ENCODE data around the gene APOD.
"Not testable (repeated sequence)": the region's sequence is repeated elsewhere in the genome, so short reads cannot be mapped to it uniquely, and the experiment has no call there.

APOD gene

GRCh38 chr3:195617784-195618659 lies 34.3 kb upstream of the APOD start:
- not testable (repeated sequence) for DNase-seq (ENCODE audit: low read depth, low spot score)

DNA sequence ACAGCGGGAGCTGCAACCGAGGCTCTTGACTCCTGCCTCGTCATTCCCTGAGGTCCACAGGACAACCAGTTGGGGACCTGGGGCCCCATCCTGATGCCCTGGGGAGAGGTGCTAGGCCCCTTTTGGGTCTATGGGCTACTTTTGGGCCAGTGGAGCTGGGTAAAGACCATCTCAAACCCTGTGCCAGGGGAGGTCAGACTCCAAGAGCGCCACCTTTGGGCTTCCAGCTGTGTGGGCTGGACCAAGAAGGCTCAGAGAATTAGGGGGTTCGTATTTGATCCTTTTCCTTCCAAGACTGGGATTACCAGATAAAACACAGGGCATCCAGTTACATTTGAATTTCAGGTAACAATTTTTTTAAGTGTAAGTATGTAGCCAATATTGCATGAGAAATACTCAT lies 33.4 kb upstream of the APOD start:
- DNase-seq (ENCODE audit: low read depth, low spot score), result not testable (repeated sequence)

- DNase-seq (ENCODE audit: low read depth, low spot score), result no peak
These were observed 32.9 kb upstream of the APOD start for GRCh38 chr3:195616681-195617080.

GRCh38 chr3:195615952-195616537 lies 32.3 kb upstream of the APOD start:
- DNase-seq (ENCODE audit: low read depth, low spot score), result not testable (repeated sequence)

- not testable (repeated sequence) for DNase-seq (ENCODE audit: low read depth, low spot score)
These were observed 31.1 kb upstream of the APOD start for GRCh38 chr3:195614672-195615504.

DNA sequence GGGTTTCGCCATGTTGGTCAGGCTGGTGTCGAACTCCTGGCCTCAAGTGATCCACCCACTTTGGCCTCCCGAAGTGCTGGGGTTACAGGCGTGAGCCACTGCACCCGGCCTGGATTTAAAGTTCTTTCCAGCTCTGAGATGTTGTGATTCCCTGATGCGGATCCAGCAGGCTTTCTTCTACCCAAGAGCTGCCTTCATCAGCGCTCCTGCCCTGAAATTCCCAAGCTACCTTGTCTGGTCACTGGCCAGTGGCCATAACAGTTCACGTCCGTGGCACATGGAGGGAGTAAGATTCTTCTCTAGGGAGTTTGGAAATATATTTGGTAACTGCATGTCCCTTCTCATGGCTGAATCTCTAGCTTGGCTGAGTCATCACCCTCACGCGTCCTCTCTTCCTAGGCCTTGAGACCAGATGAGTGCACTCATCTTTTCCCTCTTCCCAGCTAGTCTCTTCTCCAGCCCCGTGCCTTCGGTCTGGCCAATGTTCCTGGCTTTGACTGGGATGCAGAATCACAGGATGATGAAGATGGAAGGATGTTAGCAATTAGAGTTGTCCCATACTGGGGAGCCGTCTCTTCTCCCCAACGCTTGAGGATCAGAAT lies 29.8 kb upstream of the APOD start:
- DNase-seq (ENCODE audit: low read depth, low spot score), result no peak

- no peak for DNase-seq (ENCODE audit: low read depth, low spot score)
These were observed 28.5 kb upstream of the APOD start for GRCh38 chr3:195612075-195612800.

GRCh38 chr3:195609229-195609628 lies 25.5 kb upstream of the APOD start:
- DNase-seq (ENCODE audit: low read depth, low spot score), result no peak

GRCh38 chr3:195601785-195602184 lies 18.0 kb upstream of the APOD start:
- not testable (repeated sequence) for DNase-seq (ENCODE audit: low read depth, low spot score)

- DNase-seq (ENCODE audit: low read depth, low spot score), result no peak
These were observed 17.6 kb upstream of the APOD start for GRCh38 chr3:195601382-195601781.

DNA sequence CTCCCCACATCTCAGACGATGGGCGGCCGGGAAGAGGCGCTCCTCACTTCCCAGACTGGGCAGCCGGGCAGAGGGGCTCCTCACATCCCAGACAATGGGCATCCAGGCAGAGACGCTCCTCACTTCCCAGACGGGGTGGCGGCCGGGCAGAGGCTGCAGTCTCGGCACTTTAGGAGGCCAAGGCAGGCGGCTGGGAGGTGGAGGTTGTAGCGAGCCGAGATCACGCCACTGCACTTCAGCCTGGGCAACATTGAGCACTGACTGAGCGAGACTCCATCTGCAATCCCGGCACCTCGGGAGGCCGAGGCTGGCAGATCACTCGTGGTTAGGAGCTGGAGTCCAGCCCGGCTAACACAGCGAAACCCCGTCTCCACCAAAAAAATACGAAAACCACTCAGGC lies 16.2 kb upstream of the APOD start:
- DNase-seq (ENCODE audit: low read depth, low spot score), result not testable (repeated sequence)

DNA sequence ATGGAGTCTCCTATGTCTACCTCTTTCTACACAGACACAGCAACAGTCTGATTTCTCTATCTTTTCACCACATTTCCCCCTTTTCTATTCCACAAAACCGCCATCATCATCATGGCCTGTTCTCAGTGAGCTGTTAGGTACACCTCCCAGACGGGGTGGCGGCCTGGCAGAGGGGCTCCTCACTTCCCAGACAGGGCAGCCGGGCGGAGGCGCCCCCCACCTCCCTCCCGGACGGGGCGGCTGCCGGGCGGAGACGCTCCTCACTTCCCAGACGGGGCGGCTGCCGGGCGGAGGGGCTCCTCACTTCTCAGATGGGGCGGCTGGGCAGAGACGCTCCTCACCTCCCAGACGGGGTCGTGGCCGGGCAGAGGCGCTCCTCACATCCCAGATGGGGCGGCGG lies 15.8 kb upstream of the APOD start:
- DNase-seq (ENCODE audit: low read depth, low spot score), result not testable (repeated sequence)

DNA sequence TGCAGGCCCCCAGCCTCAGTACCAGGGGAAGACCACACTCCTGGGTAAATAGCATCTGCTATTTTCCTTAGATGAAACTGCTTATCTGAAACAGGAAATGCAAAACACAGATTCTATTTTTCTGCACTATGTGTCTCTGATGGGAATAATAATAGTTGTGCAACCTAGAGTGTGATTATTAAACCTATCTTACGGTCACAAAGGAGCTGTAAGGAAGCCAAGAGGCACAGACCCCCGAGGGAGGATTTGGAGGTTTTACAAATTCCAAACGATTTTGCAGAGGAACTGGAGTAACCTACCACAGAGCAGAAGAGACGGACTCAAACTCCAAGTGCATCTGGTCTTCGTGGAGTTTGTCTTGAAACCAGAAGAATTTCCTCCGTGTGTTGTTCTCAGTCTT lies 14.1 kb upstream of the APOD start:
- no peak for DNase-seq (ENCODE audit: low read depth, low spot score)

- no peak for DNase-seq (ENCODE audit: low read depth, low spot score)
These were observed 13.5 kb upstream of the APOD start for GRCh38 chr3:195597229-195597628.

DNA sequence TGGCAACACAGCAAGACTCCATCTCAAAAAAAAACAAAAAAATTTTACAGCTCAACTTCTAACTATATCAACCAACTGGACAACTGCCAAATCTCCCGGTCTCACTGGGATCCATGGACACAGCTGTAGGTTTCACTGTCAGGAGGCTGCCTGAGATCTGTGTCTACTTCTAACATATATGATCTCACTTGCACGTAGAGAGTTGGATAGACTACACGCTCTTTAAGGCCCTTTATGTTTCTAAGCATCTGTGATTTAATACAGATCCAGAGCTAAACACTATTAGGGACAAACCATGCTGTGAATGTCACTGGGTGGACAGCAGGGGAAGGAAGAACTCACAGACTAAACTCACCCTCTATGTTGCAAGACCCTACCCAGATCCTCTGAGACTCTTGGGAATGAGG lies 13.0 kb upstream of the APOD start:
- DNase-seq (ENCODE audit: low read depth, low spot score), result peak; percentile 27

GRCh38 chr3:195595785-195596531 lies 12.2 kb upstream of the APOD start:
- no peak for DNase-seq (ENCODE audit: low read depth, low spot score)

GRCh38 chr3:195591852-195592251 lies 8.1 kb upstream of the APOD start:
- no peak for DNase-seq (ENCODE audit: low read depth, low spot score)

DNA sequence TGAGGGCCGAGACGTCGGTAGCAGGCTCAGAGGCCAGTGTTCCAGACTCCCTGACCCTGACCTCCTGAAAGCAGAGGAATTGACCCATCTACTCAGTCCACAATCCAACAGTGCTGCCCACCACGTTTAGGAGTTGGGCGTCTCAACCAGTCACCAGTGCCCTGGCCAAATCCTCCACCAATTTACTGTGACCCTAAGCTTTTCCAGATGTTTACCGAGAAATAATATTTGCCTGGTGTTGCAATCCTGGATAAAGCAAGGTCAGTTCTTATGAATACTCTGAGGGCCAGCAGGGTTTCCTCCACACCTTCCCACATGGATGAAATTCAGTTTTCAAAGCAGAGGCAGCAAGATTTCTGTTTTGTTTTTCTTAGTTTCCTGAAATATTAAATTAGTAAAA lies 7.5 kb upstream of the APOD start:
- no peak for DNase-seq (ENCODE audit: low read depth, low spot score)

DNA sequence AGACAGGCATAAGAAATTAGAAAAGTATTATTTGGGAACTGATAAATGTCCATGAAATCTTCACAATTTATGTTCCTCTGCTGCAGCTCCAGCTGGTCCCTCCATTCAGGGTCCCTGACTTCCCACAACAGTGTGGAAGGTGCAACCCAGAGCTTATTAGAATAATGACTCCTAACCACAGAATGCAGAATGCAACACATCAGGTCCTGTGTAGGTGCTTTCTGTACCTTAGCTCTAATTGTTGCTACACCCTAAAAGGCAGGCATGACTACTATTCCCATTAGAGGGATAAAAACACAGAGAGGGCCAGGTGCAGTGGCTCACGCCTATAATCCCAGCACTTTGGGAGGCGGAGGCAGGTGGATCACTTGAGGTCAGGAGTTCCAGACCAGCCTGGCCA lies 6.6 kb upstream of the APOD start:
- not testable (repeated sequence) for DNase-seq (ENCODE audit: low read depth, low spot score)

GRCh38 chr3:195589796-195590195 lies 6.1 kb upstream of the APOD start:
- not testable (repeated sequence) for DNase-seq (ENCODE audit: low read depth, low spot score)

All from brain pericyte (primary cell).